Kidney (tissue), 14 donors: ENCODE results near the gene PRSS27. TPM values are rescaled to one million over a fixed set of nuclear protein-coding genes. Genes with fewer than 3 reads are reported as not detected.
A peak's percentile ranks its signal among the peaks of the same experiment; 100 is the strongest.

Experiments
- DNase-seq, 5 donors: peaks; one replicate each; pipeline ENCODE4 v3.0.0-alpha.2; 2013 to 2020
- FAIRE-seq: peaks from 2 replicates; lab custom pipeline; 2012; peaks lifted over from hg19 to GRCh38; lab: Jason Lieb, UNC
- H3K27ac ChIP-seq, 2 donors: one replicate each; pipeline ENCODE4 v1.7.0; 2013; ENCODE audit warnings: low read depth in 2 of 2, low read length in 2 of 2, inconsistent platforms in 1 of 2
- H3K27me3 ChIP-seq: one replicate; pipeline ENCODE4 v1.7.1; 2013; ENCODE audit warnings: low read length, inconsistent platforms; ENCODE audit not compliant: control insufficient read depth, insufficient read depth
- H3K36me3 ChIP-seq, 3 donors: one replicate each; pipeline versions ENCODE4 v1.7.0 to v1.7.1; 2013; ENCODE audit warnings: low read length in 3 of 3, control low read depth in 1 of 3, inconsistent platforms in 1 of 3; ENCODE audit not compliant: insufficient read depth in 3 of 3, control insufficient read depth in 2 of 3
- H3K4me1 ChIP-seq, 3 donors: one replicate each; pipeline versions ENCODE4 v1.7.0 to v1.7.1; 2013; ENCODE audit warnings: low read length in 3 of 3, inconsistent platforms in 1 of 3, low read depth in 1 of 3; ENCODE audit not compliant: control insufficient read depth in 2 of 3, insufficient read depth in 2 of 3
- H3K4me3 ChIP-seq, 3 donors: one replicate each; pipeline versions ENCODE4 v1.7.0 to v1.8.1; 2013; ENCODE audit warnings: low read length in 3 of 3, control low read depth in 1 of 3, inconsistent platforms in 1 of 3
- H3K9ac ChIP-seq, 3 donors: one replicate each; pipeline versions ENCODE4 v1.7.0 to v1.7.1; 2013; ENCODE audit warnings: low read length in 3 of 3, control low read depth in 1 of 3, inconsistent platforms in 1 of 3
- H3K9me3 ChIP-seq, 3 donors: one replicate each; pipeline versions ENCODE4 v1.7.0 to v1.7.1; 2013; ENCODE audit warnings: low read length in 3 of 3, control low read depth in 1 of 3, inconsistent platforms in 1 of 3; ENCODE audit not compliant: control insufficient read depth in 2 of 3, insufficient read depth in 1 of 3
- intact Hi-C: fragments of 100-400 bp; cut with DNase I; formaldehyde crosslinking; loops from one replicate; pipeline ENCODE4 v1.11.1; 2022
- polyA plus RNA-seq: library from polyadenylated mRNA; stranded (reverse); fragments of 350-450 nt; fragmentation: Illumina TruSeq; extraction: RNeasy Lipid Tissue Mini Kit (QIAGEN cat#74804); gene quantifications from one replicate; pipeline ENCODE4 v1.2.3, GENCODE V29; 2014; ENCODE audit warnings: low read depth, low replicate concordance; ENCODE audit not compliant: insufficient read depth
- total RNA-seq: library from RNA; stranded (reverse); fragmentation: NEBNext Ultra II Directional; extraction: Animal tissue kit (Norgen Biotek cat#: 25700); gene quantifications from one replicate; pipeline ENCODE4 v1.2.1, GENCODE V29; 2021
- TF ChIP-seq, protein P1 (sequence below): IDR thresholded peaks from 3 replicates; pipeline ENCODE4 v1.5.1; 2012; ENCODE audit warnings: mild to moderate bottlenecking, moderate library complexity, borderline replicate concordance; ENCODE audit not compliant: insufficient read depth; ENCODE audit errors: extremely low read depth
- donor health status: control.
- donor health status: control.
- donor health status: control.
- donor health status: control.
- donor health status: control.
- donor health status: DM: yes; HTN: yes; CAD: no.
- donor health status: Normal renal cell carcinoma (clear cell type).

PRSS27 gene
- total and polyA plus RNA-seq, 2 donors from 2014 or later, result 0.41 to 2.1 TPM

DNA sequence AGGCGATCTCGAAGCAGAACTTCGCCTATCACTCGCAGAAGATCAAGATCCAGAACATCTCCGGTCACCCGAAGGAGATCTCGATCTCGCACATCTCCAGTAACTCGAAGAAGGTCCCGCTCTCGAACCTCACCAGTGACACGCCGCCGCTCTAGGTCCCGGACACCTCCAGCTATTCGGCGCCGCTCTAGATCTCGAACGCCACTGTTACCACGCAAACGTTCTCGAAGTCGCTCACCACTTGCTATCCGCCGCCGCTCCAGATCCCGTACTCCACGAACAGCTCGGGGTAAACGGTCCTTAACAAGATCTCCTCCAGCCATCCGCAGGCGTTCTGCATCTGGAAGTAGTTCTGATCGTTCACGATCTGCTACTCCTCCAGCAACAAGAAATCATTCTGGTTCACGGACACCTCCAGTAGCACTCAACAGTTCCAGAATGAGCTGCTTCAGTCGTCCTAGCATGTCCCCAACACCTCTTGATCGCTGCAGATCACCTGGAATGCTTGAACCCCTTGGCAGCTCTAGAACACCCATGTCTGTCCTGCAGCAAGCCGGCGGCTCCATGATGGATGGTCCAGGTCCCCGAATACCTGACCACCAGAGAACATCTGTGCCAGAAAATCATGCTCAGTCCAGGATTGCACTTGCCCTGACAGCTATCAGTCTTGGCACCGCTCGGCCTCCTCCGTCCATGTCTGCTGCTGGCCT, 46.6 kb upstream of the PRSS27 start:
- Histone ChIP-seq H3K27me3 (no peaks in the 10 kb centered on the region), H3K36me3 (peaks cover 28 to 95% (median 78%) of the 10 kb centered on the region in 3 donors), H3K9me3 (no peaks in the 10 kb centered on the region), H3K4me1 (no peaks in the 10 kb centered on the region), H3K9ac (no peak overlapping the region), H3K27ac (no peak overlapping the region), H3K4me3 (no peak overlapping the region)
- DNase-seq (peak in 1 of 5 donors; percentile 56), FAIRE-seq (no peak)
- TF ChIP-seq, protein P1, sequence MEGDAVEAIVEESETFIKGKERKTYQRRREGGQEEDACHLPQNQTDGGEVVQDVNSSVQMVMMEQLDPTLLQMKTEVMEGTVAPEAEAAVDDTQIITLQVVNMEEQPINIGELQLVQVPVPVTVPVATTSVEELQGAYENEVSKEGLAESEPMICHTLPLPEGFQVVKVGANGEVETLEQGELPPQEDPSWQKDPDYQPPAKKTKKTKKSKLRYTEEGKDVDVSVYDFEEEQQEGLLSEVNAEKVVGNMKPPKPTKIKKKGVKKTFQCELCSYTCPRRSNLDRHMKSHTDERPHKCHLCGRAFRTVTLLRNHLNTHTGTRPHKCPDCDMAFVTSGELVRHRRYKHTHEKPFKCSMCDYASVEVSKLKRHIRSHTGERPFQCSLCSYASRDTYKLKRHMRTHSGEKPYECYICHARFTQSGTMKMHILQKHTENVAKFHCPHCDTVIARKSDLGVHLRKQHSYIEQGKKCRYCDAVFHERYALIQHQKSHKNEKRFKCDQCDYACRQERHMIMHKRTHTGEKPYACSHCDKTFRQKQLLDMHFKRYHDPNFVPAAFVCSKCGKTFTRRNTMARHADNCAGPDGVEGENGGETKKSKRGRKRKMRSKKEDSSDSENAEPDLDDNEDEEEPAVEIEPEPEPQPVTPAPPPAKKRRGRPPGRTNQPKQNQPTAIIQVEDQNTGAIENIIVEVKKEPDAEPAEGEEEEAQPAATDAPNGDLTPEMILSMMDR, result no peak
- intact Hi-C loops, result no loop called here

DNA sequence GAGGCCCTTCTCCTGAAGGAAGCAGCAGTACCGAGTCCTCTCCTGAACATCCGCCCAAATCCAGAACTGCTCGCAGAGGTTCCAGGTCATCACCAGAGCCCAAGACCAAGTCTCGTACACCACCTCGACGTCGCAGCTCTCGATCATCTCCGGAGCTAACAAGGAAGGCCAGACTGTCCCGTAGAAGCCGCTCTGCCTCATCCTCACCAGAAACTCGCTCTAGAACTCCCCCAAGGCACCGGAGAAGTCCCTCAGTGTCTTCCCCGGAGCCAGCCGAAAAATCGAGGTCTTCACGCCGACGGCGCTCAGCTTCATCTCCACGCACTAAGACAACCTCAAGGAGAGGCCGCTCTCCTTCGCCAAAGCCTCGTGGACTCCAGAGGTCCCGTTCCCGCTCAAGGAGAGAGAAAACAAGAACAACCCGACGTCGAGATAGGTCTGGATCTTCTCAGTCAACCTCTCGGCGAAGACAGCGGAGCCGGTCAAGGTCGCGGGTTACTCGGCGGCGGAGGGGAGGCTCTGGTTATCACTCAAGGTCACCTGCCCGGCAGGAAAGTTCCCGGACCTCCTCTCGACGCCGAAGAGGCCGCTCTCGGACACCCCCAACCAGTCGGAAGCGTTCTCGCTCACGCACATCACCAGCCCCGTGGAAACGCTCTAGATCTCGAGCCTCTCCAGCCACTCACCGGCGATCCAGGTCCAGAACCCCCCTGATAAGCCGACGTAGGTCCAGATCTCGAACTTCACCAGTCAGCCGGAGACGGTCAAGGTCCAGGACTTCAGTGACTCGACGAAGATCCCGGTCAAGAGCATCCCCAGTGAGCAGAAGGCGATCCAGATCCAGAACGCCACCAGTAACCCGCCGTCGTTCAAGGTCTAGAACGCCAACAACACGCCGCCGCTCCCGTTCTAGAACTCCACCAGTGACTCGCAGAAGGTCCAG, 45.7 kb upstream of the PRSS27 start:
- H3K4me1 ChIP-seq, result no peaks in the 10 kb centered on the region
- H3K27me3 ChIP-seq, result no peaks in the 10 kb centered on the region
- intact Hi-C loops, result no loop called here
- H3K27ac ChIP-seq, result no peak overlapping the region
- H3K36me3 ChIP-seq, result peaks cover 34 to 99% (median 82%) of the 10 kb centered on the region in 3 donors
- no peak for FAIRE-seq
- no peak overlapping the region for H3K4me3 ChIP-seq
- no peaks in the 10 kb centered on the region for H3K9me3 ChIP-seq
- DNase-seq, result peak in 1 of 5 donors; percentile 70
- TF ChIP-seq, protein P1, result no peak
- no peak overlapping the region for H3K9ac ChIP-seq

DNA sequence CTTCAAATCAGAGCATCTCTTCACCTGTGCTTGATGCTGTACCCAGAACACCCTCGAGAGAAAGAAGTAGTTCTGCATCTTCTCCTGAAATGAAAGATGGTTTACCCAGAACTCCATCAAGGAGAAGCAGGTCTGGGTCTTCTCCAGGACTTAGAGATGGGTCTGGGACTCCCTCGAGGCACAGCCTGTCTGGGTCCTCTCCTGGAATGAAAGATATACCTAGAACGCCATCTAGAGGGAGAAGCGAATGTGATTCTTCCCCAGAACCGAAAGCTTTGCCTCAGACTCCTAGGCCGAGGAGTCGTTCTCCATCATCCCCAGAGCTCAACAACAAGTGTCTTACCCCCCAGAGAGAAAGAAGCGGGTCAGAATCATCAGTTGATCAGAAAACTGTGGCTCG, 44.7 kb upstream of the PRSS27 start:
- Histone ChIP-seq H3K36me3 (peaks cover 41 to 99% (median 85%) of the 10 kb centered on the region in 3 donors), H3K4me3 (no peak overlapping the region), H3K9me3 (no peaks in the 10 kb centered on the region), H3K27me3 (no peaks in the 10 kb centered on the region), H3K27ac (no peak overlapping the region), H3K9ac (no peak overlapping the region), H3K4me1 (no peaks in the 10 kb centered on the region)
- DNase-seq, result peak in 1 of 5 donors; percentile 15
- no peak for FAIRE-seq
- intact Hi-C loops, result no loop called here
- TF ChIP-seq, protein P1, result no peak
